ENCODE data around the gene DNAJC15. TPM values are rescaled to one million over a fixed set of nuclear protein-coding genes. Genes with fewer than 3 reads are reported as not detected.

Gene DNAJC15
- total and polyA plus RNA-seq, 2 donors (not counting 1 experiment from before 2014, with no cell fraction given): 18.5 to 34.6 TPM

- H3K4me3 ChIP-seq (replicated peaks in 1 of 4; ENCODE audit: control extremely low read depth in 1 of 4, insufficient read depth in 1 of 4, low read depth in 3 of 4, low read length in 4 of 4): no peak overlapping the region
- peak overlapping the region; percentile 21 for H2AFZ ChIP-seq (ENCODE audit: low read length)
- H3K4me1 ChIP-seq (ENCODE audit: control insufficient read depth, extremely low read depth, insufficient read depth, low read length): peaks cover 6% of the 10 kb centered on the region
- H3K27me3 ChIP-seq (ENCODE audit: control insufficient read depth, insufficient read depth, low read length): no peaks in the 10 kb centered on the region
- H3K27ac ChIP-seq (ENCODE audit: insufficient read depth, low read length): peak overlapping the region; percentile 23
- TF ChIP-seq CTCF (conservative IDR thresholded peaks at IDR 0.05 in 1 of 2, IDR thresholded peaks at IDR 0.05 in 1 of 2; ENCODE audit: low read depth in 1 of 2, low read length in 2 of 2) (no peak), EZH2 (IDR thresholded peaks at IDR 0.05; ENCODE audit: low read length, missing control alignments) (no peak)
- no peaks in the 10 kb centered on the region for H3K79me2 ChIP-seq (ENCODE audit: control insufficient read depth, insufficient read depth, low read length)
- H3K36me3 ChIP-seq (ENCODE audit: control insufficient read depth, insufficient read depth, low read length): no peaks in the 10 kb centered on the region
- no peaks in the 10 kb centered on the region for H4K20me1 ChIP-seq (ENCODE audit: control insufficient read depth, extremely low read depth, insufficient read depth, low read length)
- peak in 1 of 2 donors; percentile 18 for DNase-seq (ENCODE audit: low read depth in 2 of 2)
- H3K9me3 ChIP-seq (ENCODE audit: control insufficient read depth, insufficient read depth, low read depth, low read length): no peaks in the 10 kb centered on the region
- peak overlapping the region; percentile 45 for H3K4me2 ChIP-seq (ENCODE audit: extremely low read depth, insufficient read depth, low read length)
- H3K9ac ChIP-seq (ENCODE audit: insufficient read depth, low read length): no peak overlapping the region
Observed at GRCh38 chr13:42997381-42997780, 26.0 kb upstream of the DNAJC15 start.

GRCh38 chr13:42999491-42999890 lies 23.9 kb upstream of the DNAJC15 start:
- no peaks in the 10 kb centered on the region for H3K27me3 ChIP-seq (ENCODE audit: control insufficient read depth, insufficient read depth, low read length)
- no peaks in the 10 kb centered on the region for H4K20me1 ChIP-seq (ENCODE audit: control insufficient read depth, extremely low read depth, insufficient read depth, low read length)
- no peak overlapping the region for H3K4me2 ChIP-seq (ENCODE audit: extremely low read depth, insufficient read depth, low read length)
- H3K79me2 ChIP-seq (ENCODE audit: control insufficient read depth, insufficient read depth, low read length): no peaks in the 10 kb centered on the region
- no peaks in the 10 kb centered on the region for H3K9me3 ChIP-seq (ENCODE audit: control insufficient read depth, insufficient read depth, low read depth, low read length)
- H2AFZ ChIP-seq (ENCODE audit: low read length): no peak overlapping the region
- H3K4me1 ChIP-seq (ENCODE audit: control insufficient read depth, extremely low read depth, insufficient read depth, low read length): peaks cover 6% of the 10 kb centered on the region
- no peak overlapping the region for H3K4me3 ChIP-seq (replicated peaks in 1 of 4; ENCODE audit: control extremely low read depth in 1 of 4, insufficient read depth in 1 of 4, low read depth in 3 of 4, low read length in 4 of 4)
- DNase-seq (ENCODE audit: low read depth in 2 of 2): no peak
- no peak overlapping the region for H3K9ac ChIP-seq (ENCODE audit: insufficient read depth, low read length)
- no peaks in the 10 kb centered on the region for H3K36me3 ChIP-seq (ENCODE audit: control insufficient read depth, insufficient read depth, low read length)
- TF ChIP-seq CTCF (conservative IDR thresholded peaks at IDR 0.05 in 1 of 2, IDR thresholded peaks at IDR 0.05 in 1 of 2; ENCODE audit: low read depth in 1 of 2, low read length in 2 of 2): no peak
- no peak for TF ChIP-seq EZH2 (IDR thresholded peaks at IDR 0.05; ENCODE audit: low read length, missing control alignments)
- no peak overlapping the region for H3K27ac ChIP-seq (ENCODE audit: insufficient read depth, low read length)

- TF ChIP-seq EZH2 (IDR thresholded peaks at IDR 0.05; ENCODE audit: low read length, missing control alignments): no peak
- TF ChIP-seq CTCF (conservative IDR thresholded peaks at IDR 0.05 in 1 of 2, IDR thresholded peaks at IDR 0.05 in 1 of 2; ENCODE audit: low read depth in 1 of 2, low read length in 2 of 2): no peak
- no peak overlapping the region for H2AFZ ChIP-seq (ENCODE audit: low read length)
Observed at GRCh38 chr13:43000676-43001075, 22.7 kb upstream of the DNAJC15 start.

More at GRCh38 chr13:43000676-43001075, 22.7 kb upstream of the DNAJC15 start:
- Histone ChIP-seq H3K27ac (ENCODE audit: insufficient read depth, low read length) (no peak overlapping the region), H3K4me3 (replicated peaks in 1 of 4; ENCODE audit: control extremely low read depth in 1 of 4, insufficient read depth in 1 of 4, low read depth in 3 of 4, low read length in 4 of 4) (no peak overlapping the region), H3K36me3 (ENCODE audit: control insufficient read depth, insufficient read depth, low read length) (no peaks in the 10 kb centered on the region), H3K4me2 (ENCODE audit: extremely low read depth, insufficient read depth, low read length) (no peak overlapping the region), H3K9ac (ENCODE audit: insufficient read depth, low read length) (no peak overlapping the region), H4K20me1 (ENCODE audit: control insufficient read depth, extremely low read depth, insufficient read depth, low read length) (no peaks in the 10 kb centered on the region), H3K9me3 (ENCODE audit: control insufficient read depth, insufficient read depth, low read depth, low read length) (no peaks in the 10 kb centered on the region), H3K4me1 (ENCODE audit: control insufficient read depth, extremely low read depth, insufficient read depth, low read length) (peaks cover 6% of the 10 kb centered on the region), H3K27me3 (ENCODE audit: control insufficient read depth, insufficient read depth, low read length) (no peaks in the 10 kb centered on the region), H3K79me2 (ENCODE audit: control insufficient read depth, insufficient read depth, low read length) (no peaks in the 10 kb centered on the region)
- no peak for DNase-seq (ENCODE audit: low read depth in 2 of 2)

Data from fibroblast of lung (primary cell).